HepG2 (cell line): ENCODE results near the gene SCUBE2. TPM values are rescaled to one million over a fixed set of nuclear protein-coding genes. Genes with fewer than 3 reads are reported as not detected.

Source experiments
- AKAP8 ChIP-seq: sonication (generic); formaldehyde crosslinking; IDR thresholded peaks from 2 replicates; pipeline ENCODE4 v1.5.1; 2020; ENCODE audit warnings: mild to moderate bottlenecking, missing genetic modification reagents
- KLF12 ChIP-seq: sonication (generic); formaldehyde crosslinking; IDR thresholded peaks from 2 replicates; pipeline ENCODE4 v1.4.0; 2020; ENCODE audit warnings: missing genetic modification reagents, borderline replicate concordance
- NFKBIZ ChIP-seq: IDR thresholded peaks from 2 replicates; pipeline ENCODE4 v1.6.1; 2018; ENCODE audit warnings: missing genetic modification reagents, missing compliant biosample characterization
- RFXANK ChIP-seq: IDR thresholded peaks from 2 replicates; pipeline ENCODE4 v1.6.1; 2016
- TBL1XR1 ChIP-seq: fragments of 150-350 bp; IDR thresholded peaks from 2 replicates; pipeline ENCODE4 v1.6.1; 2014; ENCODE audit warnings: borderline replicate concordance, low read length; ENCODE audit not compliant: partially characterized antibody
- ZBTB39 ChIP-seq: sonication (generic); formaldehyde crosslinking; IDR thresholded peaks from 2 replicates; pipeline ENCODE4 v1.5.0; 2020; ENCODE audit warnings: missing genetic modification reagents
- ZNF142 ChIP-seq: sonication (generic); formaldehyde crosslinking; IDR thresholded peaks from 2 replicates; pipeline ENCODE4 v1.4.0; 2020; ENCODE audit warnings: missing genetic modification reagents
- ZNF260 ChIP-seq: sonication (generic); formaldehyde crosslinking; IDR thresholded peaks from 2 replicates; pipeline ENCODE4 v1.4.0; 2020; ENCODE audit warnings: missing genetic modification reagents, low read depth, mild to moderate bottlenecking, borderline replicate concordance
- ZNF335 ChIP-seq: sonication (generic); formaldehyde crosslinking; IDR thresholded peaks from 2 replicates; pipeline ENCODE4 v1.4.0; 2020; ENCODE audit warnings: missing genetic modification reagents
- ZNF431 ChIP-seq: sonication (generic); formaldehyde crosslinking; IDR thresholded peaks from 2 replicates; pipeline ENCODE4 v1.9.0; 2022; ENCODE audit warnings: missing genetic modification reagents, low read depth, mild to moderate bottlenecking, borderline replicate concordance
- ZNF652 ChIP-seq: IDR thresholded peaks from 2 replicates; pipeline ENCODE4 v1.6.1; 2016; ENCODE audit warnings: low read depth, borderline replicate concordance
- ZNF776 ChIP-seq: sonication (generic); formaldehyde crosslinking; IDR thresholded peaks from 2 replicates; pipeline ENCODE4 v1.4.0; 2020; ENCODE audit warnings: mild to moderate bottlenecking, missing genetic modification reagents
- polyA plus RNA-seq, 8 experiments: library from polyadenylated mRNA; depleted of rRNA in 3 of 8; stranded (reverse) in 7 of 8; unstranded in 1 of 8; fragments of >200 nt; fragmentation: Illumina TruSeq in 4 of 8; extraction: Trizol in 4 of 8; gene quantifications; 2 replicates each; pipeline versions ENCODE4 v1.2.1 to v1.2.3, GENCODE V29; 2011 to 2016; ENCODE audit warnings: low read depth in 4 of 8, missing spikeins in 1 of 8, mixed read lengths in 1 of 8; ENCODE audit not compliant: insufficient read depth in 1 of 8
- total RNA-seq, 5 experiments: library from RNA; depleted of rRNA; stranded (reverse); fragments of >200 nt; fragmentation: Illumina TruSeq; extraction: Trizol; gene quantifications; 2 replicates each; pipeline ENCODE4 v1.2.3, GENCODE V29; 2016; ENCODE audit warnings: low read depth in 1 of 5

SCUBE2 gene
- total and polyA plus RNA-seq, 2 of the 13 experiments (the other 11 are each of a cell fraction or from before 2014, with no cell fraction given): 0.09 TPM; not detected in 1

GRCh38 chr11:9132203-9132878 lies 40.9 kb upstream of the SCUBE2 start (continued):
- TF ChIP-seq ZNF142 (CRISPR knock-in tag) (no peak), KLF12 (CRISPR knock-in tag) (no peak), ZBTB39 (CRISPR knock-in tag) (no peak), ZNF431 (CRISPR knock-in tag) (no peak), ZNF776 (CRISPR knock-in tag) (no peak), TBL1XR1 (no peak), NFKBIZ (CRISPR knock-in tag) (no peak), AKAP8 (no peak), ZNF335 (CRISPR knock-in tag) (no peak), RFXANK (no peak), ZNF260 (no peak), ZNF652 (no peak)
